ENCODE data around the gene LCMT1.

GRCh38 chr16:25126820-25127232 is 15.3 kb downstream of the LCMT1 start:
- TF ChIP-seq CTCF (IDR thresholded peaks at IDR 0.05; ENCODE audit: poor library complexity, severe bottlenecking) (peak; percentile 78), TAF1 (IDR thresholded peaks at IDR 0.05; ENCODE audit: low read depth) (no peak), REST (IDR thresholded peaks at IDR 0.05; ENCODE audit: borderline replicate concordance) (no peak), EP300 (conservative IDR thresholded peaks at IDR 0.05; ENCODE audit: poor library complexity, severe bottlenecking) (no peak), EZH2 (IDR thresholded peaks at IDR 0.05; ENCODE audit: borderline replicate concordance, insufficient read depth, low read length, poor library complexity, severe bottlenecking) (no peak), POLR2AphosphoS5 (IDR thresholded peaks at IDR 0.05) (no peak), MXI1 (conservative IDR thresholded peaks at IDR 0.05; ENCODE audit: poor library complexity, severe bottlenecking) (no peak)

Measured in neural cell (in vitro differentiated cells).